ENCODE measurements around the gene GHDC.

GHDC gene

GRCh38 chr17:42199416-42200011 lies 5.2 kb upstream of the GHDC start:
- ChIA-PET CTCF (no interaction called here), POLR2A (interaction anchor here (1.0 kb wide), 1 partner anchor 12 kb away, joined by 3 read pairs; no protein-coding TSS in a partner anchor)
- no peak for DNase-seq (ENCODE audit: extremely low spot score)
- TF ChIP-seq TARDBP (IDR thresholded peaks at IDR 0.05) = no peak
- no peak for TF ChIP-seq SUZ12 (IDR thresholded peaks at IDR 0.05)
- no peak for TF ChIP-seq LEF1 (IDR thresholded peaks at IDR 0.05; ENCODE audit: borderline replicate concordance)
- no peak for TF ChIP-seq FOXA1 (IDR thresholded peaks at IDR 0.05)
- TF ChIP-seq PKNOX1 (IDR thresholded peaks at IDR 0.05) = no peak
- TF ChIP-seq CTBP1 (IDR thresholded peaks at IDR 0.05; ENCODE audit: borderline replicate concordance) = no peak

GRCh38 chr17:42198897-42199296 lies 4.6 kb upstream of the GHDC start:
- no peak for DNase-seq (ENCODE audit: extremely low spot score)
- ChIA-PET CTCF (no interaction called here), POLR2A (no interaction called here)
- TF ChIP-seq CTBP1 (IDR thresholded peaks at IDR 0.05; ENCODE audit: borderline replicate concordance) (no peak), FOXK2 (IDR thresholded peaks at IDR 0.05) (no peak), NFRKB (IDR thresholded peaks at IDR 0.05) (no peak), FOXM1 (IDR thresholded peaks at IDR 0.05; ENCODE audit: borderline replicate concordance) (no peak), BHLHE40 (IDR thresholded peaks at IDR 0.05; ENCODE audit: borderline replicate concordance) (no peak)

- TF ChIP-seq TARDBP (IDR thresholded peaks at IDR 0.05) = no peak
- no peak for TF ChIP-seq FOXK2 (IDR thresholded peaks at IDR 0.05)
- no peak for TF ChIP-seq FOXM1 (IDR thresholded peaks at IDR 0.05; ENCODE audit: borderline replicate concordance)
- ChIA-PET CTCF (no interaction called here), POLR2A (no interaction called here)
- DNase-seq (ENCODE audit: extremely low spot score) = no peak
These were observed 3.4 kb upstream of the GHDC start for GRCh38 chr17:42197564-42198156.

- CTCF ChIA-PET = interaction anchor here (1.2 kb wide), 1 partner anchor 29 kb away, joined by 6 read pairs; no protein-coding TSS in a partner anchor
These were observed 902 bp downstream of the GHDC start for GRCh38 chr17:42193216-42193968.

GRCh38 chr17:42192189-42193126 lies 1.8 kb downstream of the GHDC start:
- POLR2A ChIA-PET = interaction anchor here (0.6 kb wide), 1 partner anchor 8 kb away, joined by 4 read pairs; no protein-coding TSS in a partner anchor
- CTCF ChIA-PET = no interaction called here

More at GRCh38 chr17:42193216-42193968, 902 bp downstream of the GHDC start:
- no peak for DNase-seq (ENCODE audit: extremely low spot score)
- POLR2A ChIA-PET = interaction anchor here (1.2 to 1.7 kb wide), 6 partner anchors 10 to 173 kb away, joined by 3 to 9 read pairs (median 6); partner anchors contain the start of gene NKIRAS2
- TF ChIP-seq HDGF (IDR thresholded peaks at IDR 0.05; ENCODE audit: borderline replicate concordance) (no peak), L3MBTL2 (conservative IDR thresholded peaks at IDR 0.05) (no peak), FOXK2 (IDR thresholded peaks at IDR 0.05) (no peak), ELF4 (IDR thresholded peaks at IDR 0.05) (no peak), FOXM1 (IDR thresholded peaks at IDR 0.05; ENCODE audit: borderline replicate concordance) (no peak), PKNOX1 (IDR thresholded peaks at IDR 0.05) (no peak), NFRKB (IDR thresholded peaks at IDR 0.05) (no peak), BHLHE40 (IDR thresholded peaks at IDR 0.05; ENCODE audit: borderline replicate concordance) (no peak), ARNT (IDR thresholded peaks at IDR 0.05) (no peak), SUZ12 (IDR thresholded peaks at IDR 0.05) (no peak), CTBP1 (IDR thresholded peaks at IDR 0.05; ENCODE audit: borderline replicate concordance) (no peak), TARDBP (IDR thresholded peaks at IDR 0.05) (no peak)

GRCh38 chr17:42191275-42191608 lies 3.1 kb downstream of the GHDC start:
- CTCF ChIA-PET = no interaction called here

More at GRCh38 chr17:42192189-42193126, 1.8 kb downstream of the GHDC start:
- DNase-seq (ENCODE audit: extremely low spot score) = no peak
- TF ChIP-seq CTBP1 (IDR thresholded peaks at IDR 0.05; ENCODE audit: borderline replicate concordance) (no peak), SP1 (IDR thresholded peaks at IDR 0.05) (no peak), FOXM1 (IDR thresholded peaks at IDR 0.05; ENCODE audit: borderline replicate concordance) (no peak)

More at GRCh38 chr17:42191275-42191608, 3.1 kb downstream of the GHDC start:
- DNase-seq (ENCODE audit: extremely low spot score) = no peak
- POLR2A ChIA-PET = no interaction called here
- TF ChIP-seq BHLHE40 (IDR thresholded peaks at IDR 0.05; ENCODE audit: borderline replicate concordance) (no peak), ZNF384 (IDR thresholded peaks at IDR 0.05) (no peak)

All from HEK293T (cell line).